Measurements from ENCODE around the gene PDLIM1.

Gene PDLIM1

DNA sequence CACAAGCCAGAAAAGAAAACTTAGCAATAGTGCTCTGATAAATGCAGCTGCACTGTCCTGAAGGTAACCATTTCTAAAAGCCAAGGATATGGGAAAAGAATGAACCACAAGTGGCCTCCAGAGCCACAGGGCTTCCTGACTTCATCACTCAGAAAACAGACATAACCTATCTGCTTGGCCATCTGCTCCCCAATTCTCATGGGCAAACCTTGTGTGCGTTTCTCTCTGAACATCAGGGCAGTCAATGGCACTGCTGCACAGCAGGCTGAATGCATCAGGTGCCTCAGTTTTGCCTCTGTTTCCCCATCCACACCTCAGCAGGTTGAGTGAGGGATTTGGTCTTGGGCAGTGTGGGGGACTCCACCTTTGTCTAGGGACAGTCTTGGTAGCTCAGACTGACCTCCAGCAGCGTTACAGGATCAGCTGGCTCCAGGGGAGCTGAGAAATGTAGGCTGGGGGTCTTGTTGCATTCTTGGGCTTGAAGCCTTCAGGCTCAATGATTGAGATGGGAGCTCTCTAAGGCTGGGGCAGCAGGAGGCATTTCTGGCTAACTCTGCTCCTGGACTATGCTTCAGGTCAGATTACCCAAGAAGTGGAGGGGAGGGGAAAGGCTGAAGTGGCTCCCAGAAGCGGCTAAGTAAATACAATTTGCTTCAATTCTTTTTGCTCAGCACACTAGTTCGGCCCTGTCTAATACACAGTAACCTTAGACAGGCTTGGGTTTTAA lies 23.6 kb upstream of the PDLIM1 start:
- no peak for DNase-seq

DNA sequence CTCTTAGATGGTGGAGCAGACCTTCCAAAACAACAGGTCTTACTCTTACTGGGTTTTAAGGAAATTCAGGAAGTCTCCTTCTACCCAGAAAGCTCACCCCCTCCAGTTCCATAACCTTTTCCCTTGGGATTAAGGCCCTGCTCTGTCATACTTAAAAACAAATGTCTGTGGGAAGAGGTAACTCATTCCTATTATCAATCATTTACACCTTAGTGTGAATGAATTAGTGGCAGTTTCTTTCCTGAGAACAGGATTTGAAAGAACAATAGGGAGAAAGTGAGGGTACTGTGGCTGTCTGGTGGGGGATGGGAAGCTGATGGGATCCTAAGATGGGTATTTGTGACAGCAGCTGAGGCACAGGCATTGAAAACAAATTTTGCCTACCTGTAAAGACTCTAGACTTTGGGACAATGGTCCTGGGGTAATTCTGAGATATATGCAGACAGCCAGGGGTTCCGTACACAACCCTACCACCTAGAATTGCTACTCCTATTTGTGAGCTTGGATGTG lies 22.2 kb upstream of the PDLIM1 start:
- DNase-seq: no peak

DNA sequence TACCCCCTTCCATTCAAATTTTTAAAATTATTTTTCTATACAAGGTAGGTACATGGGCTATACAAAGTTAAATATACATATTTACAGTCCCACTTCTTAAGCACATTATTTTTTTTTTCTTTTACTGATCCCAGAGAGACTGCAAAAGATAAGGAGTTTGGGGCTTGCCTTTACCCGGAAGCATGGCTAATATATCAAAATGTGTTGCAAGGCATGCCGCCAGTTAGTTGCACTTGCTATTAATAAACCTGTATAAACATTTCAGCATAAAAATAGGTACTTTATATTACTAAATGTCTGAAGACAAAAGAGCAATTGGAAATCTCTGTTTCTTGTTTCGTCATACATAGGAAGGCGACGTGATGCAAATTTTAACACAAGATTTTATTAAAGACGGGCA lies 21.5 kb upstream of the PDLIM1 start:
- DNase-seq: no peak

DNA sequence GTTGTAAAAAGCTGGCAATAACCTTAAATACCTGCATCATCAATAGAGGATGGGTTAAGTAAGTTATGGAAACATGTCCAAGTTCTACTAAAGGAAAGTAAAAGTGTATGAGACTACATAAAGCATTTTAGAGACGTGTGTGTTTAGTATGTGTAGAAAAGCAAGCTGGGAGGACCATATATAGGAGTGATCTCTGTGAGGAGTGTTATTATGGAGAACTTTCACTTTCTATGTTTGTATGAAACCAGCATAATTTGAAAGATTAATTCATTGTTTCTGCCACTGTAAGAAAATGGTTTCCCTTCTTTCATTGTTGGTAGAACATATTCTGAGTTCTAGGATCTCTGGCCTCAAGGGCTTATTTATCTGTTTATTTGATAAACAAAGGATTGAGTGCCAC lies 19.2 kb upstream of the PDLIM1 start:
- DNase-seq: no peak

DNA sequence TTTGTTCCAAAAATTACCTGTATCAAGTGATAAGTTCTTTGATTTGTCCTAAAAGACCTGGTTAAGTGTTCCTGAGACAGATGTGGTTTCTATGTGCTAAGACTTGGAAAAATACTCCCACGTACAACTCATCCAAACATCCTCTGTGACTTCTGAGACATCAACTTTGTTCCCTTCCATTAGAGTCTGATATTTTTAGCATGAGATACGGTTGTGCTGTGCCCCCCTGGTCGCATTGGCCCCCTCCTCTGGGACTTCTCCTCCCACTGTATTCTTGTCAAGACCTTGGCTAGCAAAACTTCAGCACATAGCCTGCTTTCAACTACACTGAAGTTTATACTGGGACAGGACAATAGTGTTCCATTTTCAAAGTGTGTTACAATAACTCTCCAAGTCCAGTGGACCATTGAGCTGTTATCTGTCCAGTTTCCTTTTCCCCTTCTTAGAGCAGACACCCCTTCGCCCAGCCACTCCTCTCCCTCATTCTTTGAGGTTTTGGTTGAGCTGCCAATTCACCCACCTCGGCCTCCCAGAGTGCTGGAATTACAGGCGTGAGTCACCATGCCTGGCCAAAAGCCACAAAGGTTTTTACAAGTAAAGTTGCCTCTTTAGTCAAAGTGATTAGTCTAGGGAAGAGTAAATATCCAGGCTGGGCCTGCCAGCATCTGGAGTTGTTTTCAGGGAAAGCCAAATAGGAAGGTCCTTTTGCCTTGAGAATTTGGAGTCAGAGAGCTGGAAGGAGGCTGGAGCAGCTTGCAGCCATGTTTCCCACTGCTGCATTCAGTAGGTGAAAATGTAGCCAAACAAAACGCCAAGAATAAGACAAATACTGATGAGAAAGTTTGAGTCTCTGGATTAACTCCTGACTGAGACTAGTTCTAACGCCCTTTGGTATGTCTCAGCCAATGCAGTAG lies 17.8 kb upstream of the PDLIM1 start:
- DNase-seq: no peak

DNA sequence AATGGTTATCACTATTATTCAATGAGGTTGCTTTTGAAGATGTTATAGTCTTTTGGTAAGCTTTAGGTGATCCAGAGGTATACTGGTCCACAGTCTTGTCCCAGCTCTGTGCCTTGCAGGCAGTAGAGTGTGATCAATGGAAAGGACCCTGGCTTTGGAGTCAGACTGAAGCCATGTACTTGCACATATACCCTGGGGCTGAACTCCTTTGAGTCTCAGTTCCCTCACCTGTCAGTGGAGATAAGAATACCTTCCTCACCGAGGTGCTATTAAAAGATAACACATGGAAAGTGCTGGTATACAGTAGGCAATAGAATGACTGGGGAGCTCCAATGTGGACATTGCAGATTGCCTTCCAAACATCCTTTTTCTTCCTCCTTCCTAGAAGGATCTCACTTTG lies 16.0 kb upstream of the PDLIM1 start:
- DNase-seq: no peak

DNA sequence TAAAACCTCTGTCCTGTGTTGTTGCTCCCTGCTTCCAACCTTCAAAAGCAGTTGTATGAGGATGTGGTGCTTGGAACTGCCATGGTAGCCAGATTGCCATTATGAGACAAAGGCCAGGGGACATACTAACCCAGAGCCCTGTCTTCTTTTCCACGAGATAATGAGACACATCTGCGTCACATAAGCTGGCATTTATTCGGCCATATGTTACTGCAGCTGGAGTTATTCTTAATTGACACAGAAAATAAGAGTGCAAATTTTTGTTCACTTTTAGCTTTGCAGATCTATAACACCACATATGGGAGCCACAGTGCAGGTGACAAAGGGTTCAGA lies 15.5 kb upstream of the PDLIM1 start:
- DNase-seq: no peak

DNA sequence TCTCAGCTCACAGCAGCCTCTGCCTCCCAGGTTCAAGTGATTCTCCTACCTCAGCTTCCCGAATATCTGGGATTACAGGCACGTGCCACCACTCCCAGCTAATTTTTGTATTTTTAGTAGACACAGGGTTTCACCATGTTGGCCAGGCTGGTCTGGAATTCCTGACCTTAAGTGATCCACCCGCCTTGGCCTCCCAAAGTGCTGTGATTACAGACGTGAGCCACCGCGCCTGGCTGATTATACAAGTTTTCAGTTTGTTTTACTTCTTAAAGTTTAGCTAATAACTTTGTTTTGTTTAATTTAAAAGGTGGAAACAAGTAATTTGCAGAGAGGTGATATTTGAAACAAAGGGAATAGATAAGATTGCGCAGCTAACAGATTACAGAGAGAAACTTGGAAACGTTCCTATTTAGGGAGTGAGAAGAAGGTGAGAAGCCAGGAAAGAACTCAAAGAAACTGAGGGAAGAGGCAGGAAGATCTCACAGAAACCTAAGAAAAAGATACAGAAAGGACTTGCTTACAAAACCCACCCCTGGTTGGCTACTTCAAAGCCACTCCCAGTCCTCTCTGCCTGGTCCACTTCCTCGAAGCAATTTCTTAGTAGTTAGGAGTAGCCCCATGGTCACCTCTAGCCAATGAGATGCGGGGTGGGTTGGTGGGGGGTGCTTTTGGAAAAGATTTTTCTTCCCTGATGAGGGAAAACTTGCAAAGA lies 15.0 kb upstream of the PDLIM1 start:
- DNase-seq: no peak

DNA sequence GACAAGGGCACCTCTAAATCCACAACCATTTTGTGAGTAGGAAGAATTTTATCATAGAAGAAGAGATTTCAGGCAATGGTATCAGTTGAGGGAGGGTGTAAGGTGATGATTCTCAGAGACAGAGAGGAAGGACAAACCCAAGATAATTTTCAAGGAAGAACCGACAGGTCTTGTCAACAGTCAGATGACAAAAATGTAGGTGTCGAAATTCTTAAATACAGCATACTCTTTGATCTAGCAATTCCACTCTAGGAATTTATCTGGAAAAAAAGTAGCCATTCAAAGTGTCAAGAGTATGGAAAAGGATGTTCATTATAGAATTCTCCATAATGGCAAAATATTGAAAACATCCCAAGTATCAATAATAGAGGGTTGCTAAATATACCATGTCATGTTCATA lies 14.2 kb upstream of the PDLIM1 start:
- DNase-seq: no peak

DNA sequence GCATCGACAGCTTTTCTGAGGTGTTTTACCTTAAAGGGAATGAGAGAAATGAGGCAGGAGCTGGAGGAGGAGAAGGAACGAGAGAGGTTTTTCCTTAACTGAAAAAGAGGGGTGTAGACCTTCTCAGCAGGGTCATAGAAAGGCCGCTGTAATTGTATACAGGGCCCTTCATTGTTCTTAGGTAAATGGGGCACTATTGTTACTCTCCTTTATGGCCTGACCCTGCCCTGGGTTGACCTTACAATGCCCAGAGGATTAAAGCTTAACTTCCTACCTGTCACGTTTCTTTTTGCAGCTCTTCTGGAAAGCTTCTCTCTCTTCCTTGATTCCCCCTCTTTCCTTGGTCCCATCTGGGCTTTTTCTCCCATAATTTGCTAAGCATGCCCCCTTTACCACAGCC lies 13.7 kb upstream of the PDLIM1 start:
- no peak for DNase-seq

DNA sequence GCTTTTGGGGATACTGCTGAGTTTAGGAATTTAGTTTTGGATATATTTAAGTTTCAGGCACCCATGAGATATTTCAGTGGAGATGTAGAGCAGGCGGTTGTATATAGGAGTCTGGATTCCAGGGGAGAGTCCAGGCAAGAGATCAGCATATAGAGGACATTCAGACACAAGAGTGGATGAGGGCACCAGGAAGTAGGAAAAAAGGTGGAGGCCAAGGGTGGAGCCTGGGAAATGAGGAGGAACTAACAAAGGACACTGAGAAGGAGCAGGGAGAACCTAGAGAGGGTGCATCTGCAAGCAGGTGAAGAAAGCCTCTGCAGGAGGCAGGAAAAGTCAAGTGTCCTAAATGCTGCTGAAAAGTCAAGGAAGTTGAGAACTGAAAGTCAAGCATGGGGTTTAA lies 13.1 kb upstream of the PDLIM1 start:
- DNase-seq: no peak

DNA sequence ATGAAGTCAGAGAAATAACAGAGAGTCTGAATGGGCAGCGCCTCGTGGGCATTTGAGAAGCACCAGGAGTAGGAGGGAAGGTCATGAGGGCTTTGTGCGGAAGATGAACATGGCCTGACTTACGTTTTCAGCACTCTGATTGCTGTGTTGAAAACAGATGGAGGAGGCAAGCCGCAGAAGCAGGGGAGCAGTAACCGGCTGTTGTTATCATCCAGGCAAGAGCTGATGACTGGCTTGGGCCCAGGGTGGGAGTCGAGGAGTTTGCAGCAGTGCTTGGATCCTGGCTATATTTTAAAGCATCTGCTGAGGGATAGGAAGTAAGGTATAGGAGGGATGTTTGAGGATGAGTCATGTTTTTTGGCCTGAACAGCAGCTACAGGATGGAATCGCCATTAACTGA lies 12.7 kb upstream of the PDLIM1 start:
- no peak for DNase-seq

DNA sequence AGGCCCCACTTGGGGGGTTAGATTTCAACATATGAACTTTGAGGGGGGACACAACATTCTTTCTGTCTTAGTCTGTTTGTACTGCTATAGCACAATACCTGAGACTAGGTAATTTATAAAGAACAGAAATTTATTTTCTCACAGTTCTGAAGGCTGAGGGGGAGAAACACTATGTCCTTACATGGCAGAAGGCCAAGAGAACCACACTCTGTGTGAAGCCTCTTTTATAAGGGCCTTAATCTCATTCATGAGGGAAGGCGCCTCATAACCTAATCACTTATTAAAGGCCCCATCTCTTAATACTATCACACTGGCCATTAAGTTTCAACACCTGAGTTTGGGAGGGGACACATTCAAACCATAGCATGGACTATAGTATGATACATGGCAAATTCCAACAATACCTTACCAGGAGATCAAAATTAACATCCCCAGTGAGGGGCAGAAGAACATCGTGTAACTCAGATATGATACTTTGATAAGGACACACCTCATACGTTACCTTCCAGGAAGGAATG lies 9.3 kb upstream of the PDLIM1 start:
- no peak for DNase-seq

DNA sequence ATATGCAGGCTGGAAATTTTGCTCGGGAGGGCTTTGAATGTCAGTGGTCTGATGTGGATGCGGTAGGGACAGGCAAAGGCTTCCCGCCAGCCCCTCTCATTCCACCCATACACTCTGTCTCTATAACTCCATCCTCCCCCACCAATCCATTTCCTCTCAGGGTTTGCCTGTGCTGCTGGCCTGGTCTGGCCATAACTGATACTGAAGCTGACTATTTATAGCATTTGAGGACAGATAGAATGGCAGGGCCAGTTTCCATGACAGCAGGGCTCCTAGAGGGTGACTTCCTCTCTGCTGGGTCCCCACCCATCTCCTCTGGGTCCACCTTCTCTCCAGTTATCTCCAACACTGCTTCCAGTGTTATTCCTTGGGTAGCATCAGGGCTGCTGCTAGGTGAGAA lies 6.6 kb upstream of the PDLIM1 start:
- DNase-seq: no peak

DNA sequence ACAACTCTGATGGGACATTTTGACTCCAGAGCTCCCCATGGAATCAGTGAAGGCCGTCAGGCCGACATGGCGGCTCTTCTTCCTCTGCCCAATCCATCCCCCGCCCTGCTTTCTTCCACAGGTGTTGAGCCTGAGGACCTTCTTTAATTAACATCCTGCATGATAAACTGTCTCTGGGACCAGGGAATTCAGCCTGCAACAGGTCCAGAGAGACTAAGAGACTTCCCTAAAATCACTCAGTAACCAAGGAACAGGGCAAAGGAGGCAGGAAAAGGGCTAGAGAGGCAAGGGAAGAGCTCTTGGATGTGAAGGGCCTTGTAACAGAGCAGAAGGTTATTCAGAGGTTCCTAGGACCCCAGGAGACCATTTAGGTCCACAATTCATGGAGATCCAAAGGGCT lies 6.0 kb upstream of the PDLIM1 start:
- DNase-seq: no peak

DNA sequence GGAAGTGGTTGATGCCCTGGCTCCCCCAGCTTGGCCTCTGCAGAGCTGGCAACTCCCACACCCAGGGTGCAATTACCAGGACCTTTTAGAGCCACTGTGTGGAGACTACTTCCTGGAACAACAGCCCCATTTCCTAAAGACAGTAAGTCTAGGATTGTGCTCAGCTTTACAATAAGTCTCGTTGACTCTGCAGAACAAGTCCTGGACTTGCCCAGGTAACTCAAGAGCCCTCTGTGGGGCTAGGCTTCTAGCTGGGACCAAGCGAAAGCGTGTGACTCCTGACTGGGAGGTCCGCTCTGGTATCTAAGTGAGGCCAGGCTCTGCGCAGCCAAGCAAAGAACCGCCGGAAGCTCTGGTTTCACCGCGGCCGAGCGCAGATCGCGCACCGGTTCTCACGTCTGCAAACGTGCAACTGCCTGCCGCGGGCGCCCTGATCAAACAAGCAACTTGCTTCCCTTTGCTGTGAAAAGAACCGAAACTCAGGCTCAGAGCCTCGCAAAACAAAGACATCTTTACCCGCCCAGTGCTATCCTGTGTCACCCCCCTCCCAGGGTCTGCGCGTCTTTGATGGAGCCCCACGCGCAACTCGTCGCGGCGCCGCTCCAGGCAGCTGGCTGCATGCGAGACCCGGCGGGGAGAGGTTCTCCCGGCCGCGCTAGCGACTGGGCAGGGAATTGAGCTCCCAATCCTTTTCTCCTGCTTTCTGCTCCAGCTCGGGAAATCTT lies 4.4 kb upstream of the PDLIM1 start:
- DNase-seq: no peak

DNA sequence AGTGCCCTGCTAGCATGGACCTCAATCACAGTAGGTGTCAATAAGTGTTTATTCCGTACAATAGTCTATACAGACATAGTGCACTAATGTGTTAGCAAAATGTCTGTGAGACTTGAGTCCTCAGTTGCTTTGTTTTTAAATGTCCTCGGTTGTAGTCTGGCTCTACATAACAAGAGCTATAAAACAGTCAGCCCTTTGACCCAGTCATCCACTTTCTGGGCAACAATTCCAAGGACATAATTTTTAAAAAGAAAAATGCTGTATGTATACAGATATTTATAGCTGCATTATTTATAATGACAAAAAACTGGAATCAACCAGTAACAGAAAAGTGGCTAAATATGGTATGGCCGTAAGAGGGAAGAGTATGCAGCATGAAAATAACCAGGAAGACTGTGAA lies 2.8 kb upstream of the PDLIM1 start:
- no peak for DNase-seq

DNA sequence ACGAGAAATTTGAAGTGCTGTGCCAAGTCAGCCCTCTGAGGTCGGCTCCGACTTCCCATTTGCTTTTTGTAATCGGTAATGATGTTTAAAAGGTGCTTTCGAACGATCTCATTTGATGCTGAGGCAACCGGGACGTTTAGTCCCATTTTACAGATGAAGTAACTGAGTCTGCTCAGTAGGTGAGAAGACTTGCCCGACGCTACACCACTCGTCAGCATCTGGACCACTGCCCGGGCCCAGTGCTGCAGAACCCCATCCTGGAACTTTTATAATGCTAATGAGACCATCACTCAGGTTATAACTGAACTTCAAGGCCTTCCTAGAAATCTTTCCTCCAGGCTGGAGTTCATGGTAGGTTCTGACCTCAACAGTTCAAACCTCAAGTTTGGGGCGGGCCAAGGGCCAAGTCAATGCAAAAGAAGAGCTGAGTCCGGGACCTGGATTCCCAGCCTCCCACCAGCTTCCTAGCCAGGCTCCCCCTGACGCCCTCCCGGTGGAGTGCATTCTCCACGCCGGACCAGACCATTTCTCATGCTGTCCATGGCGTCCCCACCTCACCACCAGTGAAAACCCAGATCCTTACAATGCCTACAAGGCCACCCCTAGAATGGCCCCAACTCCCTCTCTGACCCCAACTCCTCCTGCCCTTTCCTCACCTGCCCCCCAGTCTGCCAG lies 699 bp upstream of the PDLIM1 start:
- no peak for DNase-seq

DNA sequence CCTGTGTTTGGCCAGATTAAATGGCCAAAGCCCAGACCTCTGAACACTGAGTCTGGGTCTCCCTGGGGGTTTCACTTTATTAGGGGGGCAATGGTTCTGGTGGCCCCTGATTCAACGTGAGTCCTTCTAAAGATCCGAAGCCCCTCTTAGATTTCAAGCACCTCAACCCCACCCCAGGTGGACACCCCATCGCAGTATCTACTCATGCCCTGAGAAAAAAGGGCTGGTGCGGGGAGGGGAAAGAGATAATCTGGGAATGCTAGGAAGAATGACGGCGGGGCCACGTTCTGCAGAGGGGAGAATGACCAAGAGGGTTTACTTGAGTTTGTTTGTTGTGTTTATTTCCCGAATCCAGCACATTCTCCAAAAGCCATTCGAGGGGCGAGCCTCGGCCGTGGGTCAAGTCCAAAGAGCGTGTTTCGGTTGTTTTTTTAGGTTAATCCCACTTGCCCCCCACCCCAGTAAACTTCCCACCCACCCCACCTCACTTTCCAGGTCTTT lies 832 bp downstream of the PDLIM1 start:
- no peak for DNase-seq

DNA sequence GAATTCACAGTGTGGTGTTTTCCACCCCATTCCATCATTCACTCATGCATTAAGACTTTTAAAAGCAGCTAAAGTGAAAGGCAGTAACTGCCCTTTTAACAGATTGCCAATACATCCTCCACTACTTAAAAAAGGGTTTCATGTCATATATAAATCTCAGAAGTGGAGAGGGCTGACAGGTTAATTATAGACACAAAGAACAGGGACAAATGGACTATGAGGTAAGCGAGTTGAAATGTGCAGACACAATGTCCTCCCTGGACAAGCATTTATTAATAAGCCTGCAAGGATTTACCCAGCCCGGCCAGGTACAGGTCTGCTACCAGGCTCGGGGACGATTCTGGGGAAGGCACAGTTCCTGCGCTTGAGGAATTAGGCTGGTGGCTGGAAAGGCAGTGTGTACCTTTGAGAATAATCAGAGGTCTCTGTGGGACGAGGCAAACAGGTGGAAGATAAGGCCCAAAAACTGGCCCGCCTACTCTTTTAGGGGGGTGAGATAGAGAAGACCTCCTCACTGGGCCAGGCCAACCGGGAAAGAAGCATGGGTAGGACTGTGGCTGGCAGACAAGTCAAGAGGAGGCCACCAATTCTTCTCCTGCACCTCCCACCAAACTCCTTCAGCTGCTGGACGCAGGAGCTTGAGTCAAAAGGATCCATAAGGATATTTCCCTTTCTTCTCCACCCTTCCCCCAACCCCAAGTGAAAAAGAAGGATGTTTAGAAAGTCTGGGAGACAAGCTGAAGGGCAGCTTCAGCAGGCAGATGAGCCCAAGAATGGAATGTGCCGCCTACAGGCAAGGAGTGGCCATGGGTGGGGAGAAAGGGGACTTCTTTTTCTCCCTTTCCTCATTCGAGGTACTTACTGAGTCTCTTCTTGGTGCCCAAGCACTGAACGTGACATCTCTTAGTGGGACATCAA lies 1.5 kb downstream of the PDLIM1 start:
- no peak for DNase-seq

DNA sequence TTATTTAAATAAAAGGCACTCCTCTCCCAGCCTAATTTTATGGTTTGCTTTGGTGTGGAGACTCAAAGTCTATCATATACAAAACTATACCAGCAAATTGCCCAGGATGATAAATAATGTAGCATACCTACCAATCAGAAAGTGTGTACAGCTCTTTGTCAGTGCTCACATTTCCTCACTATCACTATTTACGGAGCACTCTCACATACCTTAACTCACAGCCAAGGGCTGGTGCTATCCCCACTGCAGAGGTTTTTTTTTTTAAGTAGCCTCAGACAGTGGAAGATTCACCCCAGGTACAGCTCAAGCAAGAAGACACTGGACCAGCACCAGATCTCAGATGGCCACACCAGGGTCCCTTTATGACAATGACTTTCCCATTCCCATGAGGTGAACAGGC lies 2.5 kb downstream of the PDLIM1 start:
- DNase-seq: no peak
